NB4 (cell line): ENCODE results near the gene AFAP1.

Source experiments
- DNase-seq: peaks from one replicate; pipeline ENCODE4 v3.0.0; 2010; ENCODE audit warnings: low read depth
- H3K4me3 ChIP-seq: one replicate; pipeline ENCODE4 v1.5.1; 2011; ENCODE audit warnings: mild to moderate bottlenecking, low read depth, low read length, moderate library complexity
- CTCF ChIP-seq: IDR thresholded peaks from one replicate; pipeline ENCODE4 v1.5.1; 2012; ENCODE audit warnings: low read depth, low read length
- MAX ChIP-seq: IDR thresholded peaks from 2 replicates; pipeline ENCODE4 v1.6.1; 2011; ENCODE audit warnings: low read depth, low read length
- MYC ChIP-seq: IDR thresholded peaks from 2 replicates; pipeline ENCODE4 v1.6.1; 2011; ENCODE audit warnings: low read depth, low read length
- POLR2A ChIP-seq: IDR thresholded peaks from 2 replicates; pipeline ENCODE4 v1.6.1; 2011; ENCODE audit warnings: mild to moderate bottlenecking; ENCODE audit not compliant: insufficient read length; ENCODE audit errors: extremely low read depth

The AFAP1 gene, protein sequence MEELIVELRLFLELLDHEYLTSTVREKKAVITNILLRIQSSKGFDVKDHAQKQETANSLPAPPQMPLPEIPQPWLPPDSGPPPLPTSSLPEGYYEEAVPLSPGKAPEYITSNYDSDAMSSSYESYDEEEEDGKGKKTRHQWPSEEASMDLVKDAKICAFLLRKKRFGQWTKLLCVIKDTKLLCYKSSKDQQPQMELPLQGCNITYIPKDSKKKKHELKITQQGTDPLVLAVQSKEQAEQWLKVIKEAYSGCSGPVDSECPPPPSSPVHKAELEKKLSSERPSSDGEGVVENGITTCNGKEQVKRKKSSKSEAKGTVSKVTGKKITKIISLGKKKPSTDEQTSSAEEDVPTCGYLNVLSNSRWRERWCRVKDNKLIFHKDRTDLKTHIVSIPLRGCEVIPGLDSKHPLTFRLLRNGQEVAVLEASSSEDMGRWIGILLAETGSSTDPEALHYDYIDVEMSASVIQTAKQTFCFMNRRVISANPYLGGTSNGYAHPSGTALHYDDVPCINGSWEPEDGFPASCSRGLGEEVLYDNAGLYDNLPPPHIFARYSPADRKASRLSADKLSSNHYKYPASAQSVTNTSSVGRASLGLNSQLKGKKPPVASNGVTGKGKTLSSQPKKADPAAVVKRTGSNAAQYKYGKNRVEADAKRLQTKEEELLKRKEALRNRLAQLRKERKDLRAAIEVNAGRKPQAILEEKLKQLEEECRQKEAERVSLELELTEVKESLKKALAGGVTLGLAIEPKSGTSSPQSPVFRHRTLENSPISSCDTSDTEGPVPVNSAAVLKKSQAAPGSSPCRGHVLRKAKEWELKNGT

DNA sequence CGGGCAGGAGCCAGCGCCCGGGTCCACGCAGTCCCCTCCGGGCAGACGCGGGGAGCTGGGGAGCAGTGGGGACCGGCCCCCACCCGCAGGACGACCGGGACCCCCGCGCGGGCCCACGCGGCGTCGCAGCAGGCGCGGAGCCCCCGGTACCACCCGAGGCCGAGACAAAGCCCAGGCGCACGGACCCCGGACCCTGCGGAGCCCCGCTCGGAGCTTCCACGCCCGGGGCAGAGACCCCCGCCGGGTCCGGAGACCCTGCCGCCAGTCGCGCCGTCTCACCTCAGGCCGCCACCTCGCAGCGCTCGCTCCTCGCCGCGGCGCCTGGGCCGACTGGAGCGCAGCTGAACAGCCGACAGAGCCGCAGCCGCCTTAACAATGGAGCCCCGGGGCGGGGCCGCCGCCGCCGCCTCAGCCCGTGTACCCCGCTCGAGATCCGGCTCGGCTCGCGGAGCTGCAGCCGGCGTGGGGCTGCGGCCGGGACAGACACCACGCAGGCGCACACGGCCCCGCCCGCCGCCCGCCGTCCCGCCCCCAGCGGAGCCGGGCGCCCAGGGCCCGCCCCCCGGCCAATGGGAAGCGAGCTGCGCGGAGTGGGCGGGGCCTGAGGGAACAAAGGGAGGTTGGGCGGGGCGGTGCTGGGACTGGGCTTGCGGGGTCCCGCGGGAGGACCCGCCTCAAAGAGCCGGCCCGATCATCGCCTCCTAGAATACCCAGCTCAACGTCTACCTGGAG is at the start of gene AFAP1:
AFAP1 (minus strand) TSS at position 485 of the 732 bp plus-strand sequence. CDS start 67,783 bp downstream, outside the sequence.
- no peak for DNase-seq
- no peak for TF ChIP-seq CTCF
- no peak for TF ChIP-seq POLR2A
- TF ChIP-seq MAX = no peak
- TF ChIP-seq MYC = no peak
- H3K4me3 ChIP-seq = no peak within 1 kb of the TSS

DNA sequence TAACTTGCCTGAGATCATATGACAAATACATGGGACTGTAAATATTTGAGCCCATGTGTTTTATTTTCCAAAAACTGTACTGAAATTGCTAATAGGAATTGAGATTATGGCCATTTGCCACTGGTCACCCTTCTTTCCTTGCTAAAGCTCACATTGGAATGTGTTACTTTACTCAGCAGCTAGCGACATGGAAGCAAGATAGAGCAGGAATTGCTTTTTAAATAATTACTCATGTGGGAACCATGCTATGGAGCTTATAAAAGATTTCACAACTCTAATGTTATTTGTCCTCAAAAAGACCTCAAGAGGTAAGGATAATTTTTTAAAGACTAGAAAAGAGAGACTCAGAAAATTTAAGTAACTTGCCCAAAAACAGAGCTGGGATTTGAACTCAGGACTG is 48.8 kb upstream of the AFAP1 start:
- no peak overlapping the region for H3K4me3 ChIP-seq
- no peak for DNase-seq
- TF ChIP-seq POLR2A (no peak), MAX (no peak), CTCF (no peak)

GRCh38 chr4:7987148-7987989 is 47.7 kb upstream of the AFAP1 start:
- H3K4me3 ChIP-seq = no peak overlapping the region
- TF ChIP-seq MAX = 0 out of 2 replicates have a peak, but pooled peaks have one; percentile 52
- TF ChIP-seq POLR2A = no peak
- peak; percentile 97 for TF ChIP-seq CTCF
- peak; percentile 78 for DNase-seq

- TF ChIP-seq MAX = no peak
- H3K4me3 ChIP-seq = no peak overlapping the region
- no peak for DNase-seq
Measured at GRCh38 chr4:7985891-7986441, 46.3 kb upstream of the AFAP1 start.

DNA sequence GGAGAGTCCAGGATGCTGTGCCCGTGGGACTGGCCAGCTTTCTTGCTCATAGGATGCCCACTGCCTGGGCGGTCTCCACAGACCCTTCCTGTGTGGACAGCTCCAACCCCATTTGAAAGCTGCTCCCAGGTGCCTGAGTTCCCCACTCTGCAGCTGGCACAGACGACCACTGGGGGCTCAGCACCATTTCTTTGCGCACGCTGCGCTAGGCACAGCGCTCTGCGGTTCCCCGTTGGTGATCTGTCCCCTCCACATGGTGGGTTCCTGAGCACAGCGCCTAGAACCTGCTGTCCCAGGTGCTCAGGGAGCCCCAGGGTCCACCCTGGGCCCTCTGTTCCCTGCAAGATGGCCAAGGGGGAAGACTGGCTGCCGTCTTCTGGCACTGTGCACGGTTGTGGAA is 45.4 kb upstream of the AFAP1 start:
- no peak for TF ChIP-seq CTCF
- no peak for TF ChIP-seq MYC
- no peak for TF ChIP-seq MAX
- no peak for TF ChIP-seq POLR2A
- H3K4me3 ChIP-seq = no peak overlapping the region
- DNase-seq = no peak
